CD4-positive, alpha-beta T cell treated with Interleukin-6 for 4 hours (primary cell): ENCODE results near the gene NRN1L.
"Not testable (repeated sequence)": the region's sequence is repeated elsewhere in the genome, so short reads cannot be mapped to it uniquely, and the experiment has no call there.

Experiments used
- DNase-seq: peaks from one replicate; pipeline ENCODE4 v3.0.0-alpha.2; 2020; ENCODE audit warnings: mixed read lengths

Gene NRN1L

GRCh38 chr16:67884684-67885083 lies at the start of gene NRN1L:
Gene NRN1L, plus strand, starts transcription at chr16:67884885. Its CDS starts 19 bp downstream, at chr16:67884904.
- DNase-seq: no peak

DNA sequence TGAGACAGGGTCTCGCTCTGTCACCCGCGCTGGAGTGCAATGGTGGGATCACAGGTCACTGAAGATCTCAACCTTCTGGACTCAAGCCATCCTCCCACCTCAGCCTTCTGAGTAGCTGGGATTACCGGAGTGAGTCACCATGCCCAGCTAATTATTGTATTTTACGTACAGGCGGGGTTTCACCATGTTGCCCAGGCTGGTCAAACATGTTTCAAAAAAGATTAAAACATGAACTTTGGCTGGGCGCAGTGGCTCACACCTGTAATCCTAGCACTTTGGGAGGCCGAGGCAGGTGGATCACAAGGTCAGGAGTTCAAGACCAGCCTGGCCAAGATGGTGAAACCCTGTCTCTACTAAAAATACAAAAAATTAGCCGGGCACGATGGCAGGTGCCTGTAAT lies 47.5 kb upstream of the NRN1L start:
- DNase-seq: not testable (repeated sequence)

GRCh38 chr16:67837811-67838210 lies 46.9 kb upstream of the NRN1L start:
- DNase-seq: no peak

DNA sequence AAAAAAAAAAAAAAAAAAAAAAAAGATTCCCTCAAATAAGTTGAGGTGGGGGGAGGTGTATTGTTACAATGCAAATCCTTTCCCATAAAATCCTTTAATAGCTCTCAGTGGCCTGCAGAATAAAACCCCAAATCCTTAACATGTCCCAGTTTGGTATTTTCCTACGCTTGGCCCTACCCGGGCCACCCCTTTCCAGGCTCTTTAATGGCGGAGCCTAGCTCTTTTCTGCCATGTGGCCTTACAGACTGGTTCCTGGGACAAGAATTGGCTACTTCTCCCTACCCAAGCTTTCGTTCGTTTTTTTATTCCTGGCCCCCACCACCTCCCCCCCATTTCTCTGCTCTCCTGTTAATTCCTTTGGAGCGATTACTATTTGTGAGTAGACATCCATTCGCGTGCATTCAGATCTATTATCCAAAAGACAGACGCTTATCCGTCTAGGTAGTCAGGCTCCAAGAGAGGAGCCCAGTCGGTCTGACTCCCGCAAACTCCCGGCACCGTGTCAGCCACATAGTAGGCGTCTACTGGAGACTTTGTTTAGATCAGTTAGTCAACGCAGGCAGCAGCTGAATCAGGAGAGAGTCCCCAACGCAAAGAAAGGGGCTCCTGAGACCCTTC lies 43.4 kb upstream of the NRN1L start:
- no peak for DNase-seq

- DNase-seq: peak; percentile 95
Observed at GRCh38 chr16:67841816-67842508, 42.7 kb upstream of the NRN1L start, which contains the start of gene THAP11. Gene THAP11, plus strand, starts transcription at chr16:67842320. Its CDS starts 235 bp downstream, at chr16:67842555.

DNA sequence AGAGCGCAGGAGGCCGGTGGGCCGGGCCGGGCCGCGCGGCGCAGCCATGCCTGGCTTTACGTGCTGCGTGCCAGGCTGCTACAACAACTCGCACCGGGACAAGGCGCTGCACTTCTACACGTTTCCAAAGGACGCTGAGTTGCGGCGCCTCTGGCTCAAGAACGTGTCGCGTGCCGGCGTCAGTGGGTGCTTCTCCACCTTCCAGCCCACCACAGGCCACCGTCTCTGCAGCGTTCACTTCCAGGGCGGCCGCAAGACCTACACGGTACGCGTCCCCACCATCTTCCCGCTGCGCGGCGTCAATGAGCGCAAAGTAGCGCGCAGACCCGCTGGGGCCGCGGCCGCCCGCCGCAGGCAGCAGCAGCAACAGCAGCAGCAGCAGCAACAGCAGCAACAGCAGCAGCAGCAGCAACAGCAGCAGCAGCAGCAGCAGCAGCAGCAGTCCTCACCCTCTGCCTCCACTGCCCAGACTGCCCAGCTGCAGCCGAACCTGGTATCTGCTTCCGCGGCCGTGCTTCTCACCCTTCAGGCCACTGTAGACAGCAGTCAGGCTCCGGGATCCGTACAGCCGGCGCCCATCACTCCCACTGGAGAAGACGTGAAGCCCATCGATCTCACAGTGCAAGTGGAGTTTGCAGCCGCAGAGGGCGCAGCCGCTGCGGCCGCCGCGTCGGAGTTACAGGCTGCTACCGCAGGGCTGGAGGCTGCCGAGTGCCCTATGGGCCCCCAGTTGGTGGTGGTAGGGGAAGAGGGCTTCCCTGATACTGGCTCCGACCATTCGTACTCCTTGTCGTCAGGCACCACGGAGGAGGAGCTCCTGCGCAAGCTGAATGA lies 42.0 kb upstream of the NRN1L start:
- DNase-seq: peak; percentile 69

- DNase-seq: no peak
Observed at GRCh38 chr16:67843343-67843765, 41.3 kb upstream of the NRN1L start.

DNA sequence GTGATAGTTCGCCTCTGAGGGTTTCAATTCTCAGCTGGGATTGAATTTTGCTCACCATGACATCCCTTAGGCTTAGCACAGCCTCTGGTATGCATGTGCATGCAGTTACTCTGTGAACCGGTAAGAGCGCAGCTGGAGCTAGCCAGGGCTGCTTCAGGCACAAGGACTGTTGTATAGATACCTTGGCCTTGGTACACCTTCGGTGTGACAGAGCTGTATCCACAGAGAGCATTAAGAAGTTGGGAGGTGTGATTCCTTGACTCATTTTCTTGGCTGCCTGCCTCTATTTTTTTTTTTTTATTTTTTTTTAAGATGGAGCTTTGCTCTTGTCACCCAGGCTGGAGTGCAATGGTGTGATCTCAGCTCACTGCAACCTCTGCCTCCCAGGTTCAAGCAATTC lies 40.2 kb upstream of the NRN1L start:
- no peak for DNase-seq

DNA sequence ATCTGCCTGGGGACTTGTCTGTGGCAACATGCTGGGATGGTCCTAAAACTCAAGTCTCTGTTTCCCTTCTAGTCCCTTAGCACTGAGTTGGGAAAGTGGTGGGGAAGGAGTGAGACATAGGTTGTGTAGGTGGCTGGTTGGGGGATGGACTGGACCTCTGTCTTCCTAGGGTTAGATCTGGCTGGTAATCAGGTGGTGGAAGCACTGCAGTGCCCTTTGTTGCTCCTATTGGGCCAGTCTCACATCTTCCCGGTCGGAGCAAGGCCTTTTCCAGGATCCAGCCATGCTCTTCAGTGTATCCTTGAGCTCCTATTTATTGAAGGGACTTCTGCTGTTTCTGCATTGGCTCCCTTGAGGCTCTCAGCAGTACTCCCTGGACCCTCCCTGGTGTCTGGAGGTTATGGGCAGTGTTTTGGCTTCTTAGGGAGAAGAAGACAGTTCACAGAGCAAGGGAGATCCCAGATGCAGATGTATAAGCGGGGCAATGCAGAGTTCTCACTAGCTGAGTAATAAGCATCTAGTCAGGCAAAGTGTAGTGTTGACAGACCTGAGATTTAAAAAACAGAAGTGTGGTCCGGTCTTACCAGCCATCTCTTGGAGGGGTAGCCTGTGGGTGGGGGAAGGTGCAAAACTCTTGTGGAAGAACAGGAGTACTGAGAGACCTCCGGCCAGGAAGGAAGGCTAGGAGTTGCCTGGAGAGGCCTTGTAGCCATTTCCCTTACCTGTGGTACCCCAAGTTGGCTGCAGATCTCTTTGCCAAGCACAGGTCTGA lies 39.2 kb upstream of the NRN1L start:
- no peak for DNase-seq

- DNase-seq: no peak
Observed at GRCh38 chr16:67846063-67846319, 38.7 kb upstream of the NRN1L start.

- DNase-seq: peak; percentile 96
Observed at GRCh38 chr16:67846320-67847063, 38.2 kb upstream of the NRN1L start, which contains the start of gene NUTF2. Gene NUTF2, plus strand, starts transcription at chr16:67846933. Its CDS starts 18,198 bp downstream, at chr16:67865131.

GRCh38 chr16:67847064-67847861 lies 37.4 kb upstream of the NRN1L start, which contains the start of gene CENPT:
Gene CENPT, minus strand, starts transcription at chr16:67847693. Its CDS starts 13,834 bp downstream, at chr16:67833859.
- no peak for DNase-seq

GRCh38 chr16:67848118-67848517 lies 36.6 kb upstream of the NRN1L start:
- no peak for DNase-seq

DNA sequence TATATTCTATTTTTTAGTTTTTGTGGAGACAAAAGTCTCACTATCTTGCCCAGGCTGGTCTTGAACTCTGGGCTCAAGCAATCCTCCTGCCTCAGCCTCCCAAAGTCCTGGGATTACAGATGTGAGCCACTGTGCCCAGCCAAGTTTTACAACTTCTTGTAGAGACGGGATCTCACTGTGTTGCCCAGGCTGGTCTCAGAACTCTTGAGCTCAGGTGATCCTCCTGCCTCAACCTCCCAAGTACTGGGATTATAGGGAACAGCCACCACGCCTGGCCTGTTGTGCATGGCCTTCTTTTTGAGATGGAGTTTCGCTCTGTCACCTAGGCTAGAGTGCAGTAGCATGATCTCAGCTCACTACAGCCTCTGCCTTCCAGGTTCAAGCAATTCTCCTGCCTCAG lies 31.0 kb upstream of the NRN1L start:
- no peak for DNase-seq

DNA sequence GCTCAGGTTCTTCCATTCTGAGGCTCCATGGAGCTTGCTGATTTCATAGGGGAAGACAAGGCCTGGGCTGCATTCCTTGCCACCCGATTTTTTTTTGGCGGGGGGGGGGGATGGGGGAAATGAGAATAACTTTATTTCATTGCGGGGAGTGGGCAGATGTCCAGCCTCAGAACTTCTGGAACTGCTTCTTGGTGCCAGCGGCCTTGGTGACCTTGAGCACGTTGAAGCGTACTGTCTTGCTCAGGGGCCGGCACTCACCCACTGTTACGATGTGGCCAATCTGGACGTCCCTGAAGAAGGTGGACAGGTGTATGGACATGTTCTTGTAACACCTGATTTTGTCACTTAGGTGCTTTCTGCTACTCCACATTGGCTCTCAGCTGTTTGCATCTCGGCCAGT lies 28.9 kb upstream of the NRN1L start:
- no peak for DNase-seq

DNA sequence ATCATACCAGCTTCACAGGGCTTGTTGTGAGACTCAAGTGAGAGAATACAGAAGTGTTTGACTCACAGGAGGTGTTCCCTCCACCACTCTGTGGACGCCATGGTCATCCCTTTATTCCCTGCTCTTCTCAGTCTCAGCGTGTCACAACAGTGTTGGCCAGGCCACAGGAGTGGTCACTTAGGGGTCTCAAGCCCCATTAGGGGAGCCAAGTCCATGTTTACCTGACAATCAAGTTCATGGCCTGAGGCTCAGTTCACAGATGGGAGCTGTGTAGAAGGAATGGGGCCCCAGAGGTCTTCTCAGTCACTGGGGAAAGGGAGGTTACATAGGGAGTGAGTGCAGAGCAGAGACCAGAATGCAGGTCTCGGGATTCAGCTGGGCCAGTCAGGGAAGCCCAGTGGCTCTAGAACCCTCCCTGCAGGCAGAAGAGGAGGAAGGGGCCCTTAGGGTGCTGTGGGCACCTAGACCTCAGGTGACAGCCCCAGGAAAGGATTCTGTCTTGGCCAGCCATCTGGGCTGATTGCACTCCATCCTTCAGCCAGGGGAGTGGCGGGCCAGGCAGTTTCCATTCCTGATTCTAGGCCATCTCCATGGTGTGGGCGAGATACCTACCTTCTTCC lies 27.6 kb upstream of the NRN1L start:
- no peak for DNase-seq

DNA sequence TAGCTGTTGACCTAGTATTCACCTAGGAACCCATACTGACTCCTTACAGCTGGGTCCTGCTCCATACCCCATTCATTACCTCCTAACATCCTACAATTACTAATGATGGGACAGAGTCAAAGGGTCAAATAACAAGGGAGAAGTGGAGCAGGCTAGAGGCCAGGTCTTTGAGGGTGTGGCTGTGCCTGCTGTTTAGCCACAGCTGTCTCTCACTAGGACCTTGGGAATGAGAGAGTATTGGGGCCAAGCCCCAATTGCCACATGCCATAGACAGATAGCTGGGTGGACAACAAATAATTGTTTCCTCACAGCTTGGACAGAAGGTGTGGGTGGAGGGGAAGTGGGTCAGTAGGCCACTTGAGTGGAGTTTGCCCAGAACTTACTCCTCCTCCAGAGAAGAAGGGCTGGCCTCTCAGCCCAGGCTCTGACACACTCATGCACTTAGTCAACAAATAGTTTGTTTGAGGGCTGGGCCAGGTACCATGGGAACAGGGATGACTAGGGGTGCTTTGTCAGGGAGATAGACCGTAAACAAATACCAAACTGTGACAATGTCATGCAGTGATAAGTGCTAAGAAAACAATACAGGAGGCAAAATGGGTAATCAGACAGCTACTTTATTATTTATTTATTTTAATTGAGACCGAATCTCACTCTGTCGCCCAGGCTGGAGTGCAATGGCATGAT lies 27.0 kb upstream of the NRN1L start:
- DNase-seq: peak; percentile 47

GRCh38 chr16:67858500-67858899 lies 26.2 kb upstream of the NRN1L start:
- no peak for DNase-seq

DNA sequence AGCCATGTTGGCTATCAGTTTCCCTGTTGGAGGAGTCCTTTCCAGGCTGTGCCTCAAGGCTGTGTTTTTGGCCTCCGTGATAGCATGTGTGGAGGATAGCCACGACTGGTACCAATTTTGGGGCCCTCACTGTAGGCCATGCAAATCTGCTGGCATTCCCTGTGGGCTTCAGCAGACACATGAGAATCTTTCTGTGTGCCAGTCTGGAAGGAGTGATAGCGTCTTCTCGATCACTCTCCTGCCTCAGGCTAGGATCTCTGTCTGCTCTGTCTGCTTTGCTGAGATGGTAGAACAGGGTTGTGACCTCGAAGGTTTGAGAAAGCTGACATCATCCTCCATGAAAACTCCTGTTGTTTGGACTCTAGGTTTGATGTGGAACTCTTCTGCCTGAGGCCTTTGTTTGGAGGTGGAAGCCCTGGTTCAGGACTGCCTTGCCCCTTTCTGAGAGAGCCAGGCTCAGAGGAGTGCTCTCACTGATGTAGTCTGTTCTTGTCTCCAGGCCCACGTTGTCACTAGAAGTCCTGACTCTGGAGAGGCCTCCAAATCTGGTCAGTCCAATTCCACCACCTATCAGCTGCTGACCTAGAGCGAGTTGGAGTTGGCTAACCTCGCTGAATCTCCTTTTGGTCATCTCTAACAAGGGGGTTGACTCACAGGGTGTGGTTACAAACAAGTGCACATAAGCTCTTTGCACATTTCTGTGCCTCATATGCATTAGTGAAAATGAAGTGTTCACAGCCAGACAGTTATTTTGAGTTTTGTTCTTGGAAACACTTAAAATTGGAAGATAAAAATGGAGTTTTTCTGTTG lies 23.9 kb upstream of the NRN1L start:
- DNase-seq: no peak
